Liver (tissue), 9 donors: ENCODE data around the gene RANBP1. TPM values are rescaled to one million over a fixed set of nuclear protein-coding genes. Genes with fewer than 3 reads are reported as not detected.
A peak's percentile ranks its signal among the peaks of the same experiment; 100 is the strongest.

ENCODE experiments used
- DNase-seq: peaks from one replicate; pipeline ENCODE4 v3.0.0-alpha.2; 2017; ENCODE audit warnings: low spot score
- H3K27ac ChIP-seq, 2 donors: one replicate each; pipeline ENCODE4 v1.7.0; 2013; ENCODE audit warnings: inconsistent platforms in 2 of 2, low read length in 2 of 2, control low read depth in 1 of 2, low read depth in 1 of 2, mild to moderate bottlenecking in 1 of 2
- H3K27me3 ChIP-seq, 4 donors: one replicate each; pipeline versions ENCODE4 v1.6.1 to v1.7.0; 2013; ENCODE audit warnings: low read length in 3 of 4, inconsistent platforms in 1 of 4, mild to moderate bottlenecking in 1 of 4, moderate library complexity in 1 of 4; ENCODE audit not compliant: control insufficient read depth in 4 of 4, insufficient read depth in 4 of 4
- H3K36me3 ChIP-seq, 4 donors: one replicate each; pipeline versions ENCODE4 v1.6.1 to v1.7.0; 2013; ENCODE audit warnings: low read length in 3 of 4, mild to moderate bottlenecking in 3 of 4, low read depth in 1 of 4, moderate library complexity in 1 of 4; ENCODE audit not compliant: control insufficient read depth in 4 of 4, insufficient read depth in 3 of 4
- H3K4me1 ChIP-seq, 4 donors: one replicate each; pipeline versions ENCODE4 v1.6.1 to v1.7.0; 2013; ENCODE audit warnings: low read length in 3 of 4, mild to moderate bottlenecking in 3 of 4, moderate library complexity in 1 of 4; ENCODE audit not compliant: control insufficient read depth in 4 of 4, insufficient read depth in 4 of 4
- H3K4me3 ChIP-seq, 3 donors: one replicate each; pipeline versions ENCODE4 v1.6.1 to v1.7.0; 2013; ENCODE audit warnings: low read length in 3 of 3, control low read depth in 1 of 3, low read depth in 1 of 3, mild to moderate bottlenecking in 1 of 3
- H3K9ac ChIP-seq, 2 donors: one replicate each; pipeline ENCODE4 v1.7.0; 2013; ENCODE audit warnings: low read length in 2 of 2, mild to moderate bottlenecking in 2 of 2, moderate library complexity in 2 of 2, control low read depth in 1 of 2, low read depth in 1 of 2
- H3K9me3 ChIP-seq, 4 donors: one replicate each; pipeline versions ENCODE4 v1.6.1 to v1.7.0; 2013; ENCODE audit warnings: low read length in 3 of 4; ENCODE audit not compliant: control insufficient read depth in 4 of 4
- EGR1 ChIP-seq, 2 donors: IDR thresholded peaks; 2 replicates each; pipeline ENCODE4 v1.6.1; 2016 to 2018; ENCODE audit warnings: antibody characterized with exemption in 2 of 2, low read depth in 2 of 2
- FOXA1 ChIP-seq: IDR thresholded peaks from 2 replicates; pipeline ENCODE4 v1.6.1; 2016; ENCODE audit warnings: antibody characterized with exemption
- FOXA2 ChIP-seq: IDR thresholded peaks from 2 replicates; pipeline ENCODE4 v1.6.1; 2016; ENCODE audit warnings: antibody characterized with exemption
- GABPA ChIP-seq, 2 donors: IDR thresholded peaks in 1 of 2; conservative IDR thresholded peaks in 1 of 2; 2 replicates each; pipeline ENCODE4 v1.6.1; 2016; ENCODE audit warnings: antibody characterized with exemption in 2 of 2, mild to moderate bottlenecking in 1 of 2, moderate library complexity in 1 of 2
- HNF4A ChIP-seq, 2 donors: conservative IDR thresholded peaks; 2 replicates each; pipeline ENCODE4 v1.6.1; 2016; ENCODE audit warnings: antibody characterized with exemption in 2 of 2, mild to moderate bottlenecking in 2 of 2
- HNF4G ChIP-seq: IDR thresholded peaks from 2 replicates; pipeline ENCODE4 v1.6.1; 2016; ENCODE audit warnings: antibody characterized with exemption
- JUND ChIP-seq, 2 donors: IDR thresholded peaks; 2 replicates each; pipeline ENCODE4 v1.6.1; 2016; ENCODE audit warnings: antibody characterized with exemption in 2 of 2
- NR2F2 ChIP-seq: IDR thresholded peaks from 2 replicates; pipeline ENCODE4 v1.6.1; 2016; ENCODE audit warnings: antibody characterized with exemption
- RAD21 ChIP-seq, 2 donors: IDR thresholded peaks; 2 replicates each; pipeline ENCODE4 v1.6.1; 2016; ENCODE audit warnings: antibody characterized with exemption in 2 of 2, mild to moderate bottlenecking in 2 of 2
- RXRA ChIP-seq, 2 donors: IDR thresholded peaks; 2 replicates each; pipeline ENCODE4 v1.6.1; 2017 to 2018; ENCODE audit warnings: antibody characterized with exemption in 2 of 2, mild to moderate bottlenecking in 1 of 2
- SP1 ChIP-seq: IDR thresholded peaks from 2 replicates; pipeline ENCODE4 v1.6.1; 2018; ENCODE audit warnings: antibody characterized with exemption, mild to moderate bottlenecking
- TAF1 ChIP-seq: conservative IDR thresholded peaks from 2 replicates; pipeline ENCODE4 v1.6.1; 2016; ENCODE audit warnings: antibody characterized with exemption, mild to moderate bottlenecking
- YY1 ChIP-seq: IDR thresholded peaks from 2 replicates; pipeline ENCODE4 v1.6.1; 2016; ENCODE audit warnings: antibody characterized with exemption, mild to moderate bottlenecking
- WGBS: extraction: QIAGEN DNeasy Blood & Tissue Kit; methylation state at CpG from one replicate; pipeline ENCODE4 v1.1.7; 2013; 5-methylcytosine and 5-hydroxymethylcytosine counted together
- polyA plus RNA-seq, 2 donors: library from polyadenylated mRNA; stranded (reverse) in 1 of 2; unstranded in 1 of 2; fragments of 200-250 nt in 1 of 2; fragments of >200 nt in 1 of 2; fragmentation: Nextera tagmentation in 1 of 2; extraction: Ambion mirVana in 1 of 2; gene quantifications; one replicate each; pipeline versions ENCODE4 v1.2.1 to v1.2.3, GENCODE V29; 2013 to 2015
- total RNA-seq, 2 donors: library from RNA; depleted of rRNA; stranded (reverse); fragments of >200 nt; gene quantifications; one replicate each; pipeline ENCODE4 v1.2.3, GENCODE V29; 2014
- TF ChIP-seq, protein P1 (sequence below): IDR thresholded peaks from 2 replicates; pipeline ENCODE4 v1.6.1; 2016; ENCODE audit warnings: antibody characterized with exemption
- TF ChIP-seq, protein P2 (sequence below): IDR thresholded peaks from 2 replicates; pipeline ENCODE4 v1.6.1; 2016; ENCODE audit warnings: antibody characterized with exemption
- TF ChIP-seq, protein P3 (sequence below): fragments of 150-350 bp; IDR thresholded peaks from 2 replicates; pipeline ENCODE4 v1.5.1; 2017; ENCODE audit warnings: improper control_type of control experiment, low read depth, low read length; ENCODE audit not compliant: missing input control
- TF ChIP-seq, protein P4 (sequence below): IDR thresholded peaks from 2 replicates; pipeline ENCODE4 v1.6.1; 2016; ENCODE audit warnings: antibody characterized with exemption
- donor health status: healthy.
- donor health status: healthy.
- donor health status: healthy.
- donor health status: healthy.
- donor health status: healthy.

The RANBP1 gene
- total and polyA plus RNA-seq, 4 donors = 62.3 to 102 (median 87.8) TPM

GRCh38 chr22:20129747-20130014 is 13.8 kb downstream of the RANBP1 start:
- Histone ChIP-seq H3K9ac (no peak overlapping the region), H3K9me3 (no peaks in the 10 kb centered on the region), H3K27ac (peak overlapping the region; percentile 18 to 66), H3K36me3 (peaks cover 0 to 8% (median 2%) of the 10 kb centered on the region in 4 donors), H3K4me3 (no peak overlapping the region), H3K27me3 (no peaks in the 10 kb centered on the region), H3K4me1 (peaks cover 13 to 83% (median 69%) of the 10 kb centered on the region in 4 donors)
- no peak for DNase-seq
- WGBS = 67% methylated on average over 3 of the region's 3 CpGs
- TF ChIP-seq TAF1 = no peak
- no peak for TF ChIP-seq GABPA (IDR thresholded peaks at IDR 0.05 in 1 of 2, conservative IDR thresholded peaks at IDR 0.05 in 1 of 2)
- TF ChIP-seq, protein P1, sequence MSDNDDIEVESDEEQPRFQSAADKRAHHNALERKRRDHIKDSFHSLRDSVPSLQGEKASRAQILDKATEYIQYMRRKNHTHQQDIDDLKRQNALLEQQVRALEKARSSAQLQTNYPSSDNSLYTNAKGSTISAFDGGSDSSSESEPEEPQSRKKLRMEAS = no peak
- no peak for TF ChIP-seq JUND (IDR thresholded peaks at IDR 0.05)
- TF ChIP-seq FOXA2 = no peak

DNA sequence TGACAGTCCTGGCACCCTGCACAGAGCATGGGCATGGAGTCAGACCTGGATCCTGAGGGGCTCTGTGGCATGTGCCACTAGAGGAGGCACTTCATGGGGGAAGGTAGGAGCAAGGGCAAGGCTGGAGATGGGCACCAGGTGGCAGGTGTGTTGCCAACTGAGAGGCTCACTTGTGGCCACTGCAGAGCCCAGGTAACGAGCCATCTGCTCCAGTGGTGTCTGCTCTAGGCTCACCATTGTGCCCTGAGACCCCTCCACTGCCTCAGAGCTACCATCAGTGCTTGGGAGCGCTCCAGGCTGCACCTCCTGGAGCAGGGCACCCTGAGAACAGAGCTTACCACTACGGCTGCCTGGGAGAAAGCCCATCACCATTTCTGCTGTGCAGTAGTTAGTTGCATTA is 14.4 kb downstream of the RANBP1 start:
- DNase-seq = no peak
- H3K4me1 ChIP-seq = peaks cover 13 to 78% (median 63%) of the 10 kb centered on the region in 4 donors
- no peak for TF ChIP-seq SP1
- TF ChIP-seq NR2F2 = no peak
- TF ChIP-seq RAD21 (IDR thresholded peaks at IDR 0.05) = no peak
- no peak for TF ChIP-seq GABPA (IDR thresholded peaks at IDR 0.05 in 1 of 2, conservative IDR thresholded peaks at IDR 0.05 in 1 of 2)
- TF ChIP-seq, protein P2, sequence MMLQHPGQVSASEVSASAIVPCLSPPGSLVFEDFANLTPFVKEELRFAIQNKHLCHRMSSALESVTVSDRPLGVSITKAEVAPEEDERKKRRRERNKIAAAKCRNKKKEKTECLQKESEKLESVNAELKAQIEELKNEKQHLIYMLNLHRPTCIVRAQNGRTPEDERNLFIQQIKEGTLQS = no peak
- TF ChIP-seq HNF4A (conservative IDR thresholded peaks at IDR 0.05) = no peak
- no peak for TF ChIP-seq FOXA2
- TF ChIP-seq YY1 = no peak
- TF ChIP-seq, protein P3, sequence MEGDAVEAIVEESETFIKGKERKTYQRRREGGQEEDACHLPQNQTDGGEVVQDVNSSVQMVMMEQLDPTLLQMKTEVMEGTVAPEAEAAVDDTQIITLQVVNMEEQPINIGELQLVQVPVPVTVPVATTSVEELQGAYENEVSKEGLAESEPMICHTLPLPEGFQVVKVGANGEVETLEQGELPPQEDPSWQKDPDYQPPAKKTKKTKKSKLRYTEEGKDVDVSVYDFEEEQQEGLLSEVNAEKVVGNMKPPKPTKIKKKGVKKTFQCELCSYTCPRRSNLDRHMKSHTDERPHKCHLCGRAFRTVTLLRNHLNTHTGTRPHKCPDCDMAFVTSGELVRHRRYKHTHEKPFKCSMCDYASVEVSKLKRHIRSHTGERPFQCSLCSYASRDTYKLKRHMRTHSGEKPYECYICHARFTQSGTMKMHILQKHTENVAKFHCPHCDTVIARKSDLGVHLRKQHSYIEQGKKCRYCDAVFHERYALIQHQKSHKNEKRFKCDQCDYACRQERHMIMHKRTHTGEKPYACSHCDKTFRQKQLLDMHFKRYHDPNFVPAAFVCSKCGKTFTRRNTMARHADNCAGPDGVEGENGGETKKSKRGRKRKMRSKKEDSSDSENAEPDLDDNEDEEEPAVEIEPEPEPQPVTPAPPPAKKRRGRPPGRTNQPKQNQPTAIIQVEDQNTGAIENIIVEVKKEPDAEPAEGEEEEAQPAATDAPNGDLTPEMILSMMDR = no peak
- no peak for TF ChIP-seq RXRA (IDR thresholded peaks at IDR 0.05)
- TF ChIP-seq FOXA1 = no peak
- TF ChIP-seq, protein P4, sequence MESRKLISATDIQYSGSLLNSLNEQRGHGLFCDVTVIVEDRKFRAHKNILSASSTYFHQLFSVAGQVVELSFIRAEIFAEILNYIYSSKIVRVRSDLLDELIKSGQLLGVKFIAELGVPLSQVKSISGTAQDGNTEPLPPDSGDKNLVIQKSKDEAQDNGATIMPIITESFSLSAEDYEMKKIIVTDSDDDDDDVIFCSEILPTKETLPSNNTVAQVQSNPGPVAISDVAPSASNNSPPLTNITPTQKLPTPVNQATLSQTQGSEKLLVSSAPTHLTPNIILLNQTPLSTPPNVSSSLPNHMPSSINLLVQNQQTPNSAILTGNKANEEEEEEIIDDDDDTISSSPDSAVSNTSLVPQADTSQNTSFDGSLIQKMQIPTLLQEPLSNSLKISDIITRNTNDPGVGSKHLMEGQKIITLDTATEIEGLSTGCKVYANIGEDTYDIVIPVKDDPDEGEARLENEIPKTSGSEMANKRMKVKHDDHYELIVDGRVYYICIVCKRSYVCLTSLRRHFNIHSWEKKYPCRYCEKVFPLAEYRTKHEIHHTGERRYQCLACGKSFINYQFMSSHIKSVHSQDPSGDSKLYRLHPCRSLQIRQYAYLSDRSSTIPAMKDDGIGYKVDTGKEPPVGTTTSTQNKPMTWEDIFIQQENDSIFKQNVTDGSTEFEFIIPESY = no peak
- no peak for TF ChIP-seq HNF4G
- TF ChIP-seq EGR1 (IDR thresholded peaks at IDR 0.05; ENCODE audit: low read depth in 2 of 2) = no peak
- H3K9ac ChIP-seq = no peak overlapping the region
- no peak overlapping the region for H3K4me3 ChIP-seq
- WGBS = 90% methylated on average over 3 of the region's 3 CpGs
- no peaks in the 10 kb centered on the region for H3K9me3 ChIP-seq
- peaks cover 0 to 8% (median 2%) of the 10 kb centered on the region in 4 donors for H3K36me3 ChIP-seq
- no peaks in the 10 kb centered on the region for H3K27me3 ChIP-seq
- peak overlapping the region in 1 of 2 donors; percentile 85 for H3K27ac ChIP-seq
